ENCODE measurements around the gene PLET1.

DNA sequence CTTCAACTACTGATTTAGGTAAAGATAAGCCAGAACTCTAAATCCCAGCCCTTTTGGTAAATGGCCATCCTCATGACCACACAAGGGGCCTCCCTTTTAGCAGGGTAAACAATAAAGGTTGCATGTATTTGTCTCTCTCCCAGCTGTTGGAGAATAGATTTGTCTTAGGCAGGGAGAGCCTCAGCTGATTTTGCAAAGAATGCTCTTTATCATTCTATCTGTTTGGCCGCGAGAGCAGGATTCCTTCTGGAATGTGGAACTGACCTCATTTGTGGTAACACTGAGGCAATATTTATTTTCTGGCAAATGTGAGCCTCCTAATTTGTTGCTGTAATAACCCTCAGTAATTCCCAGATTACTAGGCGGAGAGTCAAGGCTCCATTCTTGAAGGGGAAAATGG is 19.2 kb downstream of the PLET1 start:
- TF ChIP-seq POLR2A (IDR thresholded peaks at IDR 0.05): no peak
- TF ChIP-seq, protein P1, sequence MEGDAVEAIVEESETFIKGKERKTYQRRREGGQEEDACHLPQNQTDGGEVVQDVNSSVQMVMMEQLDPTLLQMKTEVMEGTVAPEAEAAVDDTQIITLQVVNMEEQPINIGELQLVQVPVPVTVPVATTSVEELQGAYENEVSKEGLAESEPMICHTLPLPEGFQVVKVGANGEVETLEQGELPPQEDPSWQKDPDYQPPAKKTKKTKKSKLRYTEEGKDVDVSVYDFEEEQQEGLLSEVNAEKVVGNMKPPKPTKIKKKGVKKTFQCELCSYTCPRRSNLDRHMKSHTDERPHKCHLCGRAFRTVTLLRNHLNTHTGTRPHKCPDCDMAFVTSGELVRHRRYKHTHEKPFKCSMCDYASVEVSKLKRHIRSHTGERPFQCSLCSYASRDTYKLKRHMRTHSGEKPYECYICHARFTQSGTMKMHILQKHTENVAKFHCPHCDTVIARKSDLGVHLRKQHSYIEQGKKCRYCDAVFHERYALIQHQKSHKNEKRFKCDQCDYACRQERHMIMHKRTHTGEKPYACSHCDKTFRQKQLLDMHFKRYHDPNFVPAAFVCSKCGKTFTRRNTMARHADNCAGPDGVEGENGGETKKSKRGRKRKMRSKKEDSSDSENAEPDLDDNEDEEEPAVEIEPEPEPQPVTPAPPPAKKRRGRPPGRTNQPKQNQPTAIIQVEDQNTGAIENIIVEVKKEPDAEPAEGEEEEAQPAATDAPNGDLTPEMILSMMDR (IDR thresholded peaks at IDR 0.05): no peak
